Measurements from ENCODE around the gene TRIOBP. TPM values are rescaled to one million over a fixed set of nuclear protein-coding genes. Genes with fewer than 3 reads are reported as not detected.

Gene TRIOBP
- total RNA-seq, 2 experiments from 2014 or later: 31.1 to 31.6 TPM

- intact Hi-C loops (cut with micrococcal nuclease; ENCODE audit: unreplicated experiment): no loop called here
- Histone ChIP-seq H3K79me2 (ENCODE audit: insufficient read depth, low read depth, low read length) (no peaks in the 10 kb centered on the region), H3K4me1 (ENCODE audit: insufficient read depth, low read length, poor library complexity, severe bottlenecking) (no peaks in the 10 kb centered on the region), H3K27ac (ENCODE audit: low read depth, low read length, poor library complexity, severe bottlenecking) (no peak overlapping the region), H3K9me2 (ENCODE audit: insufficient read depth, low read length) (no peaks in the 10 kb centered on the region), H3K9me3 (ENCODE audit: low read length) (no peaks in the 10 kb centered on the region), H3K36me3 (ENCODE audit: insufficient read depth, low read length) (no peaks in the 10 kb centered on the region), H2AFZ (ENCODE audit: low read length) (no peak overlapping the region), H3K4me2 (ENCODE audit: low read length) (no peak overlapping the region), H4K20me1 (ENCODE audit: insufficient read depth, low read length) (no peaks in the 10 kb centered on the region), H3K4me3 (ENCODE audit: low read depth, low read length, poor library complexity, severe bottlenecking) (no peak overlapping the region)
- ChIA-PET CTCF (ENCODE audit: unreplicated experiment) (no interaction called here), POLR2A (no interaction called here)
- DNase-seq (ENCODE audit: low spot score): no peak
- BruUV-seq (replicated peaks): no TSS peak
- TF ChIP-seq CTCF (conservative IDR thresholded peaks at IDR 0.05; ENCODE audit: low read length): no peak
- TF ChIP-seq EZH2phosphoT487 (IDR thresholded peaks at IDR 0.05; ENCODE audit: borderline replicate concordance, low read depth, low read length): no peak
Observed at GRCh38 chr22:37733625-37734401, 37.0 kb downstream of the TRIOBP start.

- Histone ChIP-seq H3K27ac (ENCODE audit: low read depth, low read length, poor library complexity, severe bottlenecking) (no peak overlapping the region), H3K9me2 (ENCODE audit: insufficient read depth, low read length) (no peaks in the 10 kb centered on the region), H3K79me2 (ENCODE audit: insufficient read depth, low read depth, low read length) (no peaks in the 10 kb centered on the region), H3K4me3 (ENCODE audit: low read depth, low read length, poor library complexity, severe bottlenecking) (no peak overlapping the region), H3K4me2 (ENCODE audit: low read length) (no peak overlapping the region), H2AFZ (ENCODE audit: low read length) (no peak overlapping the region), H3K9me3 (ENCODE audit: low read length) (no peaks in the 10 kb centered on the region), H3K4me1 (ENCODE audit: insufficient read depth, low read length, poor library complexity, severe bottlenecking) (peaks cover 2% of the 10 kb centered on the region), H3K36me3 (ENCODE audit: insufficient read depth, low read length) (no peaks in the 10 kb centered on the region), H4K20me1 (ENCODE audit: insufficient read depth, low read length) (no peaks in the 10 kb centered on the region)
- no TSS peak for BruUV-seq (replicated peaks)
- no peak for DNase-seq (ENCODE audit: low spot score)
- TF ChIP-seq EZH2phosphoT487 (IDR thresholded peaks at IDR 0.05; ENCODE audit: borderline replicate concordance, low read depth, low read length): no peak
- no peak for TF ChIP-seq CTCF (conservative IDR thresholded peaks at IDR 0.05; ENCODE audit: low read length)
- intact Hi-C loops (cut with micrococcal nuclease; ENCODE audit: unreplicated experiment): no loop called here
- ChIA-PET POLR2A (no interaction called here), CTCF (ENCODE audit: unreplicated experiment) (no interaction called here)
Observed at GRCh38 chr22:37734402-37734700, 37.5 kb downstream of the TRIOBP start.

GRCh38 chr22:37734964-37735451 is 38.2 kb downstream of the TRIOBP start:
- Histone ChIP-seq H3K4me1 (ENCODE audit: insufficient read depth, low read length, poor library complexity, severe bottlenecking) (peaks cover 7% of the 10 kb centered on the region), H3K9me3 (ENCODE audit: low read length) (no peaks in the 10 kb centered on the region), H3K27ac (ENCODE audit: low read depth, low read length, poor library complexity, severe bottlenecking) (no peak overlapping the region), H3K4me2 (ENCODE audit: low read length) (no peak overlapping the region), H2AFZ (ENCODE audit: low read length) (no peak overlapping the region), H4K20me1 (ENCODE audit: insufficient read depth, low read length) (no peaks in the 10 kb centered on the region), H3K36me3 (ENCODE audit: insufficient read depth, low read length) (no peaks in the 10 kb centered on the region), H3K4me3 (ENCODE audit: low read depth, low read length, poor library complexity, severe bottlenecking) (no peak overlapping the region), H3K79me2 (ENCODE audit: insufficient read depth, low read depth, low read length) (no peaks in the 10 kb centered on the region), H3K9me2 (ENCODE audit: insufficient read depth, low read length) (no peaks in the 10 kb centered on the region)
- TF ChIP-seq CTCF (conservative IDR thresholded peaks at IDR 0.05; ENCODE audit: low read length) (no peak), EZH2phosphoT487 (IDR thresholded peaks at IDR 0.05; ENCODE audit: borderline replicate concordance, low read depth, low read length) (no peak)
- no TSS peak for BruUV-seq (replicated peaks)
- DNase-seq (ENCODE audit: low spot score): no peak
- ChIA-PET CTCF (ENCODE audit: unreplicated experiment) (no interaction called here), POLR2A (no interaction called here)
- intact Hi-C loops (cut with micrococcal nuclease; ENCODE audit: unreplicated experiment): no loop called here
